Measurements from ENCODE around the gene ZNF398.

The ZNF398 gene

GRCh38 chr7:149147072-149147751 is at the start of gene ZNF398:
ZNF398 (plus strand) TSS chr7:149147453; CDS start chr7:149147743, 290 bp downstream.
- peak within 1 kb of the TSS; percentile 85 for H3K4me3 ChIP-seq
- no peaks in the 10 kb centered on the region for H3K9me3 ChIP-seq
- H3K4me1 ChIP-seq: peaks cover 26% of the 10 kb centered on the region
- DNase-seq (ENCODE audit: low spot score in 2 of 2): peak; percentile 65 to 79
- in situ Hi-C loops (cut with MboI; ENCODE audit: low sequenced_read_pairs): no loop called here
- no peaks in the 10 kb centered on the region for H3K36me3 ChIP-seq (replicated peaks)
- no peaks in the 10 kb centered on the region for H3K27me3 ChIP-seq (ENCODE audit: low read depth)

- in situ Hi-C loops (cut with MboI; ENCODE audit: low sequenced_read_pairs): no loop called here
- DNase-seq (ENCODE audit: low spot score in 2 of 2): no peak
- Histone ChIP-seq H3K27me3 (ENCODE audit: low read depth) (no peaks in the 10 kb centered on the region), H3K4me3 (no peak overlapping the region), H3K36me3 (replicated peaks) (no peaks in the 10 kb centered on the region), H3K9me3 (no peaks in the 10 kb centered on the region), H3K4me1 (no peaks in the 10 kb centered on the region)
Observed at GRCh38 chr7:149099058-149099457, 48.2 kb upstream of the ZNF398 start.

GRCh38 chr7:149100821-149101220 is 46.4 kb upstream of the ZNF398 start:
- in situ Hi-C loops (cut with MboI; ENCODE audit: low sequenced_read_pairs): no loop called here

GRCh38 chr7:149102666-149103065 is 44.6 kb upstream of the ZNF398 start:
- DNase-seq (ENCODE audit: low spot score in 2 of 2): no peak
- Histone ChIP-seq H3K27me3 (ENCODE audit: low read depth) (no peaks in the 10 kb centered on the region), H3K9me3 (no peaks in the 10 kb centered on the region), H3K4me3 (no peak overlapping the region), H3K36me3 (replicated peaks) (no peaks in the 10 kb centered on the region), H3K4me1 (no peaks in the 10 kb centered on the region)
- in situ Hi-C loops (cut with MboI; ENCODE audit: low sequenced_read_pairs): no loop called here

More at GRCh38 chr7:149100821-149101220, 46.4 kb upstream of the ZNF398 start:
- Histone ChIP-seq H3K4me3 (no peak overlapping the region), H3K9me3 (no peaks in the 10 kb centered on the region), H3K4me1 (no peaks in the 10 kb centered on the region), H3K36me3 (replicated peaks) (no peaks in the 10 kb centered on the region), H3K27me3 (ENCODE audit: low read depth) (no peaks in the 10 kb centered on the region)
- DNase-seq (ENCODE audit: low spot score in 2 of 2): no peak

GRCh38 chr7:149103424-149103823 is 43.8 kb upstream of the ZNF398 start:
- no peaks in the 10 kb centered on the region for H3K4me1 ChIP-seq
- H3K9me3 ChIP-seq: no peaks in the 10 kb centered on the region
- H3K4me3 ChIP-seq: no peak overlapping the region
- in situ Hi-C loops (cut with MboI; ENCODE audit: low sequenced_read_pairs): no loop called here
- no peak for DNase-seq (ENCODE audit: low spot score in 2 of 2)
- no peaks in the 10 kb centered on the region for H3K36me3 ChIP-seq (replicated peaks)
- no peaks in the 10 kb centered on the region for H3K27me3 ChIP-seq (ENCODE audit: low read depth)

GRCh38 chr7:149104214-149104613 is 43.0 kb upstream of the ZNF398 start:
- Histone ChIP-seq H3K36me3 (replicated peaks) (no peaks in the 10 kb centered on the region), H3K27me3 (ENCODE audit: low read depth) (no peaks in the 10 kb centered on the region), H3K4me1 (no peaks in the 10 kb centered on the region), H3K9me3 (no peaks in the 10 kb centered on the region), H3K4me3 (no peak overlapping the region)
- no peak for DNase-seq (ENCODE audit: low spot score in 2 of 2)
- in situ Hi-C loops (cut with MboI; ENCODE audit: low sequenced_read_pairs): no loop called here

- in situ Hi-C loops (cut with MboI; ENCODE audit: low sequenced_read_pairs): no loop called here
- Histone ChIP-seq H3K27me3 (ENCODE audit: low read depth) (no peaks in the 10 kb centered on the region), H3K4me3 (no peak overlapping the region)
Observed at GRCh38 chr7:149104749-149105148, 42.5 kb upstream of the ZNF398 start.

GRCh38 chr7:149109969-149110368 is 37.3 kb upstream of the ZNF398 start:
- in situ Hi-C loops (cut with MboI; ENCODE audit: low sequenced_read_pairs): no loop called here
- H3K4me1 ChIP-seq: no peaks in the 10 kb centered on the region
- no peak overlapping the region for H3K4me3 ChIP-seq
- no peaks in the 10 kb centered on the region for H3K36me3 ChIP-seq (replicated peaks)
- no peaks in the 10 kb centered on the region for H3K9me3 ChIP-seq
- H3K27me3 ChIP-seq (ENCODE audit: low read depth): no peaks in the 10 kb centered on the region
- DNase-seq (ENCODE audit: low spot score in 2 of 2): no peak

More at GRCh38 chr7:149104749-149105148, 42.5 kb upstream of the ZNF398 start:
- DNase-seq (ENCODE audit: low spot score in 2 of 2): no peak
- H3K36me3 ChIP-seq (replicated peaks): no peaks in the 10 kb centered on the region
- no peaks in the 10 kb centered on the region for H3K9me3 ChIP-seq
- no peaks in the 10 kb centered on the region for H3K4me1 ChIP-seq

- Histone ChIP-seq H3K27me3 (ENCODE audit: low read depth) (no peaks in the 10 kb centered on the region), H3K36me3 (replicated peaks) (peaks cover 15% of the 10 kb centered on the region), H3K9me3 (peaks cover 5% of the 10 kb centered on the region; the same call in 1 of the 2 replicates), H3K4me3 (peak overlapping the region; percentile 90), H3K4me1 (peaks cover 7% of the 10 kb centered on the region; the same call in 1 of the 2 replicates)
- peak in 1 of 2 experiments; percentile 19 for DNase-seq (ENCODE audit: low spot score in 2 of 2)
- in situ Hi-C loops (cut with MboI; ENCODE audit: low sequenced_read_pairs): no loop called here
Observed at GRCh38 chr7:149125189-149125862, 21.9 kb upstream of the ZNF398 start.

- in situ Hi-C loops (cut with MboI; ENCODE audit: low sequenced_read_pairs): no loop called here
- peak; percentile 78 to 94 for DNase-seq (ENCODE audit: low spot score in 2 of 2)
- peaks cover 23% of the 10 kb centered on the region for H3K36me3 ChIP-seq (replicated peaks)
Observed at GRCh38 chr7:149125863-149126661, 21.2 kb upstream of the ZNF398 start, which contains the start of gene ZNF425. ZNF425 (minus strand) TSS chr7:149126324; CDS start chr7:149126213, 111 bp downstream.

GRCh38 chr7:149126662-149127266 is 20.5 kb upstream of the ZNF398 start:
- H3K36me3 ChIP-seq (replicated peaks): peaks cover 30% of the 10 kb centered on the region
- peaks cover 15% of the 10 kb centered on the region; the same call in 1 of the 2 replicates for H3K9me3 ChIP-seq
- in situ Hi-C loops (cut with MboI; ENCODE audit: low sequenced_read_pairs): no loop called here
- peak in 1 of 2 experiments; percentile 65 for DNase-seq (ENCODE audit: low spot score in 2 of 2)
- H3K4me3 ChIP-seq: peak overlapping the region; percentile 90
- H3K4me1 ChIP-seq: peaks cover 7% of the 10 kb centered on the region; the same call in 1 of the 2 replicates
- H3K27me3 ChIP-seq (ENCODE audit: low read depth): no peaks in the 10 kb centered on the region

More at GRCh38 chr7:149125863-149126661, 21.2 kb upstream of the ZNF398 start, which contains the start of gene ZNF425:
- H3K27me3 ChIP-seq (ENCODE audit: low read depth): no peaks in the 10 kb centered on the region
- H3K4me3 ChIP-seq: peak within 1 kb of the TSS; percentile 90
- H3K4me1 ChIP-seq: peaks cover 7% of the 10 kb centered on the region; the same call in 1 of the 2 replicates
- H3K9me3 ChIP-seq: peaks cover 12% of the 10 kb centered on the region; the same call in 1 of the 2 replicates

GRCh38 chr7:149130572-149131198 is 16.6 kb upstream of the ZNF398 start:
- H3K4me1 ChIP-seq: peaks cover 7% of the 10 kb centered on the region; the same call in 1 of the 2 replicates
- peaks cover 32% of the 10 kb centered on the region for H3K36me3 ChIP-seq (replicated peaks)
- peaks cover 15% of the 10 kb centered on the region; the same call in 1 of the 2 replicates for H3K9me3 ChIP-seq
- H3K4me3 ChIP-seq: no peak overlapping the region
- no peaks in the 10 kb centered on the region for H3K27me3 ChIP-seq (ENCODE audit: low read depth)
- DNase-seq (ENCODE audit: low spot score in 2 of 2): no peak
- in situ Hi-C loops (cut with MboI; ENCODE audit: low sequenced_read_pairs): no loop called here

Data from HAP-1 (cell line).